H1 (cell line): ENCODE measurements around the gene ARID5A. TPM values are rescaled to one million over a fixed set of nuclear protein-coding genes. Genes with fewer than 3 reads are reported as not detected.

Experiments used
- BCL11A ChIP-seq, 2 experiments: IDR thresholded peaks; one replicate each; pipeline ENCODE4 v1.6.1; 2011; ENCODE audit warnings: low read depth in 2 of 2, low read length in 2 of 2, mild to moderate bottlenecking in 2 of 2
- CHD7 ChIP-seq: fragments of 300-600 bp; sonication (generic); IDR thresholded peaks from 2 replicates; pipeline ENCODE4 v1.7.1; 2012; ENCODE audit warnings: low read length, moderate library complexity, mild to moderate bottlenecking, inconsistent platforms; ENCODE audit not compliant: insufficient replicate concordance
- CREB1 ChIP-seq: IDR thresholded peaks from 2 replicates; pipeline ENCODE4 v1.6.1; 2012; ENCODE audit warnings: inconsistent platforms
- MAFK ChIP-seq: IDR thresholded peaks from 2 replicates; pipeline ENCODE4 v1.6.1; 2012; ENCODE audit warnings: low read depth, mild to moderate bottlenecking, improper control_type of control experiment, low read length
- RFX5 ChIP-seq: IDR thresholded peaks from 2 replicates; pipeline ENCODE4 v1.6.1; 2011; ENCODE audit warnings: low read depth, low read length, improper control_type of control experiment, borderline replicate concordance
- SP2 ChIP-seq: IDR thresholded peaks from 2 replicates; pipeline ENCODE4 v1.6.1; 2012; ENCODE audit warnings: mild to moderate bottlenecking, low read length, inconsistent platforms
- TAF1 ChIP-seq: IDR thresholded peaks from 2 replicates; pipeline ENCODE4 v1.6.1; 2011; ENCODE audit warnings: mild to moderate bottlenecking, low read depth, low read length
- TAF7 ChIP-seq: optimal IDR thresholded peaks from 2 replicates; pipeline ENCODE3; 2011; ENCODE audit warnings: low read depth, mild to moderate bottlenecking, inconsistent platforms, low read length, moderate library complexity, borderline replicate concordance
- YY1 ChIP-seq: IDR thresholded peaks from 2 replicates; pipeline ENCODE4 v1.6.1; 2011; ENCODE audit warnings: low read depth, mild to moderate bottlenecking, low read length
- polyA plus RNA-seq, 7 experiments: library from polyadenylated mRNA; depleted of rRNA in 3 of 7; stranded (reverse) in 5 of 7; unstranded in 2 of 7; fragments of >200 nt in 5 of 7; fragments of 200-250 nt in 2 of 7; gene quantifications; 1 replicate in 5 of 7; 2 replicates in 1 of 7; 4 replicates in 1 of 7; pipeline versions ENCODE4 v1.2.1 to v1.2.3, GENCODE V29; 2011 to 2013; ENCODE audit warnings: missing spikeins in 2 of 7, mixed read lengths in 2 of 7
- total RNA-seq: library from RNA; stranded (reverse); fragmentation: NEBNext Ultra II Directional; extraction: Animal tissue kit (Norgen Biotek cat#: 25700); gene quantifications from 2 replicates; pipeline ENCODE4 v1.2.1, GENCODE V29; 2021
- TF ChIP-seq, protein P1 (sequence below): IDR thresholded peaks from 2 replicates; pipeline ENCODE4 v1.6.1; 2012; ENCODE audit warnings: inconsistent platforms

The ARID5A gene
- total and polyA plus RNA-seq, 2 of the 8 experiments (the other 6 are each of a cell fraction or from before 2014, with no cell fraction given) = 3.3 to 5.3 TPM

- TF ChIP-seq TAF7 = no peak
- TF ChIP-seq, protein P1, sequence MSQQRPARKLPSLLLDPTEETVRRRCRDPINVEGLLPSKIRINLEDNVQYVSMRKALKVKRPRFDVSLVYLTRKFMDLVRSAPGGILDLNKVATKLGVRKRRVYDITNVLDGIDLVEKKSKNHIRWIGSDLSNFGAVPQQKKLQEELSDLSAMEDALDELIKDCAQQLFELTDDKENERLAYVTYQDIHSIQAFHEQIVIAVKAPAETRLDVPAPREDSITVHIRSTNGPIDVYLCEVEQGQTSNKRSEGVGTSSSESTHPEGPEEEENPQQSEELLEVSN = peak; percentile 80
- no peak for TF ChIP-seq RFX5
- 0 out of 2 replicates have a peak, but pooled peaks have one; percentile 33 for TF ChIP-seq YY1
- no peak for TF ChIP-seq TAF1
- no peak for TF ChIP-seq MAFK
- TF ChIP-seq CHD7 = no peak
- no peak for TF ChIP-seq BCL11A (IDR thresholded peaks at IDR 0.05; ENCODE audit: low read depth in 2 of 2, low read length in 2 of 2)
- no peak for TF ChIP-seq SP2
- 0 out of 2 replicates have a peak, but pooled peaks have one; percentile 18 for TF ChIP-seq CREB1
These were observed 27.3 kb upstream of the ARID5A start (continued) for GRCh38 chr2:96509114-96509846.
